Panc1 (cell line): Measurements from ENCODE around the gene TIGIT. TPM values are rescaled to one million over a fixed set of nuclear protein-coding genes. Genes with fewer than 3 reads are reported as not detected.

ENCODE experiments used
- ATAC-seq: fragments of 200-7000 bp; cut with Tn5 transposase; 2 replicates; pipeline ENCODE4 v1.9.1; 2020; ENCODE audit warnings: mild to moderate bottlenecking, moderate library complexity
- BruUV-seq: library from RNA; stranded (reverse); fragments of 400-500 nt; replicated peaks from 2 replicates; lab custom pipeline; 2021; lab: Mats Ljungman, UMichigan
- CTCF ChIA-PET: fragments of 300-600 bp; sonication (Branson Sonifier 250); formaldehyde crosslinking; loops from one replicate; lab custom pipeline; 2022; ENCODE audit warnings: antibody characterized with exemption; lab: Charles Lee
- POLR2A ChIA-PET: fragments of 300-600 bp; sonication (Branson Sonifier 250); formaldehyde crosslinking; loops from one replicate; lab custom pipeline; 2022; ENCODE audit warnings: antibody characterized with exemption; lab: Charles Lee
- DNase-seq: peaks from one replicate; pipeline ENCODE4 v3.0.0-alpha.2; 2010; ENCODE audit warnings: low read depth, low spot score
- H3K27ac ChIP-seq: 2 replicates; pipeline ENCODE4 v1.5.1; 2011; ENCODE audit warnings: mild to moderate bottlenecking, low read length, inconsistent platforms
- H3K27me3 ChIP-seq: fragments of 200-500 bp; sonication (Bioruptor generic); 2 replicates; pipeline ENCODE4 v1.6.0; 2014; ENCODE audit warnings: low read length, inconsistent platforms; ENCODE audit not compliant: control insufficient read depth, insufficient read depth
- H3K36me3 ChIP-seq: fragments of 200-500 bp; sonication (Bioruptor generic); 2 replicates; pipeline ENCODE4 v1.5.1; 2014; ENCODE audit warnings: inconsistent platforms, mild to moderate bottlenecking, low read length, moderate library complexity; ENCODE audit not compliant: control insufficient read depth, insufficient read depth
- H3K4me1 ChIP-seq: 2 replicates; pipeline ENCODE4 v1.5.1; 2011; ENCODE audit warnings: inconsistent platforms, mild to moderate bottlenecking, low read length, moderate library complexity; ENCODE audit not compliant: control insufficient read depth, insufficient read depth
- H3K4me3 ChIP-seq, 2 experiments: 2 replicates each; pipeline ENCODE4 v1.5.1; 2011 to 2012; ENCODE audit warnings: low read depth in 2 of 2, low read length in 2 of 2, mild to moderate bottlenecking in 2 of 2, inconsistent platforms in 1 of 2, moderate library complexity in 1 of 2
- H3K9me3 ChIP-seq: fragments of 200-500 bp; sonication (Bioruptor generic); 2 replicates; pipeline ENCODE4 v1.5.1; 2014; ENCODE audit warnings: low read depth, mild to moderate bottlenecking, inconsistent platforms, low read length, moderate library complexity; ENCODE audit not compliant: control insufficient read depth, insufficient read depth
- CTCF ChIP-seq: fragments of 450-650 bp; IDR thresholded peaks from 2 replicates; pipeline ENCODE4 v1.5.1; 2017; ENCODE audit warnings: mild to moderate bottlenecking
- POLR2AphosphoS5 ChIP-seq: IDR thresholded peaks from 2 replicates; pipeline ENCODE4 v1.6.1; 2012; ENCODE audit warnings: mild to moderate bottlenecking, low read depth, low read length, moderate library complexity
- REST ChIP-seq, 2 experiments: IDR thresholded peaks; 2 replicates each; pipeline ENCODE4 v1.6.1; 2011 to 2012; ENCODE audit warnings: low read depth in 2 of 2, control low read depth in 1 of 2, low read length in 1 of 2, mild to moderate bottlenecking in 1 of 2, moderate library complexity in 1 of 2; ENCODE audit not compliant: insufficient read depth in 1 of 2
- SIN3A ChIP-seq: IDR thresholded peaks from 2 replicates; pipeline ENCODE4 v1.6.1; 2012; ENCODE audit warnings: low read depth, mild to moderate bottlenecking, low read length, moderate library complexity, borderline replicate concordance; ENCODE audit not compliant: insufficient read depth
- TCF7L2 ChIP-seq: IDR thresholded peaks from 2 replicates; pipeline ENCODE4 v1.6.1; 2011; ENCODE audit warnings: mild to moderate bottlenecking, low read depth, low read length, inconsistent platforms
- in situ Hi-C: cut with HindIII; loops from 2 replicates; pipeline ENCODE4 v1.10.0; 2016; ENCODE audit warnings: low sequenced_read_pairs, low pct_unique_long_range_greater_than_20kb
- intact Hi-C: fragments of 100-400 bp; cut with micrococcal nuclease; formaldehyde crosslinking; loops from one replicate; pipeline ENCODE4 v1.10.0; 2022; ENCODE audit not compliant: unreplicated experiment
- total RNA-seq: library from RNA; stranded (reverse); gene quantifications from one replicate; pipeline ENCODE4 v1.2.1, GENCODE V29; 2021; ENCODE audit not compliant: unreplicated experiment

TIGIT gene
- total RNA-seq, 1 experiment from 2014 or later = not detected

- ATAC-seq = no peak
- Histone ChIP-seq H3K27me3 (no peaks in the 10 kb centered on the region), H3K4me1 (no peaks in the 10 kb centered on the region), H3K9me3 (no peaks in the 10 kb centered on the region), H3K36me3 (no peaks in the 10 kb centered on the region), H3K4me3 (no peak overlapping the region), H3K27ac (no peak overlapping the region)
- ChIA-PET POLR2A (no interaction called here), CTCF (no interaction called here)
- in situ Hi-C loops (no loop called here), intact Hi-C loops (no loop called here)
- no peak for DNase-seq
- no peak for TF ChIP-seq REST (IDR thresholded peaks at IDR 0.05; ENCODE audit: insufficient read depth in 1 of 2, low read depth in 2 of 2, low read length in 1 of 2)
- no peak for TF ChIP-seq POLR2AphosphoS5
- TF ChIP-seq CTCF = no peak
- TF ChIP-seq TCF7L2 = no peak
- TF ChIP-seq SIN3A = no peak
- BruUV-seq = no TSS peak
Observed at GRCh38 chr3:114356066-114356465, 62.2 kb downstream of the TIGIT start.

GRCh38 chr3:114356525-114356924 lies 62.7 kb downstream of the TIGIT start:
- in situ Hi-C loops = no loop called here
- CTCF ChIA-PET = no interaction called here

More at GRCh38 chr3:114356525-114356924, 62.7 kb downstream of the TIGIT start:
- Histone ChIP-seq H3K4me1 (no peaks in the 10 kb centered on the region), H3K27me3 (no peaks in the 10 kb centered on the region), H3K36me3 (no peaks in the 10 kb centered on the region), H3K4me3 (no peak overlapping the region), H3K9me3 (no peaks in the 10 kb centered on the region), H3K27ac (no peak overlapping the region)
- no peak for DNase-seq
- intact Hi-C loops = no loop called here
- POLR2A ChIA-PET = no interaction called here
- no TSS peak for BruUV-seq
- no peak for ATAC-seq
- no peak for TF ChIP-seq SIN3A
- TF ChIP-seq CTCF = no peak
- no peak for TF ChIP-seq POLR2AphosphoS5
- TF ChIP-seq TCF7L2 = no peak
- TF ChIP-seq REST (IDR thresholded peaks at IDR 0.05; ENCODE audit: insufficient read depth in 1 of 2, low read depth in 2 of 2, low read length in 1 of 2) = no peak

Other genes starting within 250 kb of the TIGIT start
- gene CCDC191, start 237.5 kb upstream of the TIGIT start, total RNA-seq = 5.6 TPM
- 51.6 TPM for gene QTRT2, start 237.3 kb upstream of the TIGIT start, total RNA-seq
- not detected for gene DRD3, start 115.0 kb upstream of the TIGIT start, total RNA-seq
- not detected for gene ZNF80, start 56.5 kb upstream of the TIGIT start, total RNA-seq